Liver (tissue), 9 donors: ENCODE results near the gene KBTBD13. TPM values are rescaled to one million over a fixed set of nuclear protein-coding genes. Genes with fewer than 3 reads are reported as not detected.

ENCODE experiments used
- DNase-seq: peaks from one replicate; pipeline ENCODE4 v3.0.0-alpha.2; 2017; ENCODE audit warnings: low spot score
- H3K27ac ChIP-seq, 2 donors: one replicate each; pipeline ENCODE4 v1.7.0; 2013; ENCODE audit warnings: inconsistent platforms in 2 of 2, low read length in 2 of 2, control low read depth in 1 of 2, low read depth in 1 of 2, mild to moderate bottlenecking in 1 of 2
- H3K27me3 ChIP-seq, 4 donors: one replicate each; pipeline versions ENCODE4 v1.6.1 to v1.7.0; 2013; ENCODE audit warnings: low read length in 3 of 4, inconsistent platforms in 1 of 4, mild to moderate bottlenecking in 1 of 4, moderate library complexity in 1 of 4; ENCODE audit not compliant: control insufficient read depth in 4 of 4, insufficient read depth in 4 of 4
- H3K36me3 ChIP-seq, 4 donors: one replicate each; pipeline versions ENCODE4 v1.6.1 to v1.7.0; 2013; ENCODE audit warnings: low read length in 3 of 4, mild to moderate bottlenecking in 3 of 4, low read depth in 1 of 4, moderate library complexity in 1 of 4; ENCODE audit not compliant: control insufficient read depth in 4 of 4, insufficient read depth in 3 of 4
- H3K4me1 ChIP-seq, 4 donors: one replicate each; pipeline versions ENCODE4 v1.6.1 to v1.7.0; 2013; ENCODE audit warnings: low read length in 3 of 4, mild to moderate bottlenecking in 3 of 4, moderate library complexity in 1 of 4; ENCODE audit not compliant: control insufficient read depth in 4 of 4, insufficient read depth in 4 of 4
- H3K4me3 ChIP-seq, 3 donors: one replicate each; pipeline versions ENCODE4 v1.6.1 to v1.7.0; 2013; ENCODE audit warnings: low read length in 3 of 3, control low read depth in 1 of 3, low read depth in 1 of 3, mild to moderate bottlenecking in 1 of 3
- H3K9ac ChIP-seq, 2 donors: one replicate each; pipeline ENCODE4 v1.7.0; 2013; ENCODE audit warnings: low read length in 2 of 2, mild to moderate bottlenecking in 2 of 2, moderate library complexity in 2 of 2, control low read depth in 1 of 2, low read depth in 1 of 2
- H3K9me3 ChIP-seq, 4 donors: one replicate each; pipeline versions ENCODE4 v1.6.1 to v1.7.0; 2013; ENCODE audit warnings: low read length in 3 of 4; ENCODE audit not compliant: control insufficient read depth in 4 of 4
- EGR1 ChIP-seq, 2 donors: IDR thresholded peaks; 2 replicates each; pipeline ENCODE4 v1.6.1; 2016 to 2018; ENCODE audit warnings: antibody characterized with exemption in 2 of 2, low read depth in 2 of 2
- FOXA1 ChIP-seq: IDR thresholded peaks from 2 replicates; pipeline ENCODE4 v1.6.1; 2016; ENCODE audit warnings: antibody characterized with exemption
- FOXA2 ChIP-seq: IDR thresholded peaks from 2 replicates; pipeline ENCODE4 v1.6.1; 2016; ENCODE audit warnings: antibody characterized with exemption
- GABPA ChIP-seq, 2 donors: IDR thresholded peaks in 1 of 2; conservative IDR thresholded peaks in 1 of 2; 2 replicates each; pipeline ENCODE4 v1.6.1; 2016; ENCODE audit warnings: antibody characterized with exemption in 2 of 2, mild to moderate bottlenecking in 1 of 2, moderate library complexity in 1 of 2
- HNF4A ChIP-seq, 2 donors: conservative IDR thresholded peaks; 2 replicates each; pipeline ENCODE4 v1.6.1; 2016; ENCODE audit warnings: antibody characterized with exemption in 2 of 2, mild to moderate bottlenecking in 2 of 2
- HNF4G ChIP-seq: IDR thresholded peaks from 2 replicates; pipeline ENCODE4 v1.6.1; 2016; ENCODE audit warnings: antibody characterized with exemption
- JUND ChIP-seq, 2 donors: IDR thresholded peaks; 2 replicates each; pipeline ENCODE4 v1.6.1; 2016; ENCODE audit warnings: antibody characterized with exemption in 2 of 2
- NR2F2 ChIP-seq: IDR thresholded peaks from 2 replicates; pipeline ENCODE4 v1.6.1; 2016; ENCODE audit warnings: antibody characterized with exemption
- RAD21 ChIP-seq, 2 donors: IDR thresholded peaks; 2 replicates each; pipeline ENCODE4 v1.6.1; 2016; ENCODE audit warnings: antibody characterized with exemption in 2 of 2, mild to moderate bottlenecking in 2 of 2
- RXRA ChIP-seq, 2 donors: IDR thresholded peaks; 2 replicates each; pipeline ENCODE4 v1.6.1; 2017 to 2018; ENCODE audit warnings: antibody characterized with exemption in 2 of 2, mild to moderate bottlenecking in 1 of 2
- SP1 ChIP-seq: IDR thresholded peaks from 2 replicates; pipeline ENCODE4 v1.6.1; 2018; ENCODE audit warnings: antibody characterized with exemption, mild to moderate bottlenecking
- TAF1 ChIP-seq: conservative IDR thresholded peaks from 2 replicates; pipeline ENCODE4 v1.6.1; 2016; ENCODE audit warnings: antibody characterized with exemption, mild to moderate bottlenecking
- YY1 ChIP-seq: IDR thresholded peaks from 2 replicates; pipeline ENCODE4 v1.6.1; 2016; ENCODE audit warnings: antibody characterized with exemption, mild to moderate bottlenecking
- WGBS: extraction: QIAGEN DNeasy Blood & Tissue Kit; methylation state at CpG from one replicate; pipeline ENCODE4 v1.1.7; 2013; 5-methylcytosine and 5-hydroxymethylcytosine counted together
- polyA plus RNA-seq, 2 donors: library from polyadenylated mRNA; stranded (reverse) in 1 of 2; unstranded in 1 of 2; fragments of 200-250 nt in 1 of 2; fragments of >200 nt in 1 of 2; fragmentation: Nextera tagmentation in 1 of 2; extraction: Ambion mirVana in 1 of 2; gene quantifications; one replicate each; pipeline versions ENCODE4 v1.2.1 to v1.2.3, GENCODE V29; 2013 to 2015
- total RNA-seq, 2 donors: library from RNA; depleted of rRNA; stranded (reverse); fragments of >200 nt; gene quantifications; one replicate each; pipeline ENCODE4 v1.2.3, GENCODE V29; 2014
- TF ChIP-seq, protein P1 (sequence below): IDR thresholded peaks from 2 replicates; pipeline ENCODE4 v1.6.1; 2016; ENCODE audit warnings: antibody characterized with exemption
- TF ChIP-seq, protein P2 (sequence below): IDR thresholded peaks from 2 replicates; pipeline ENCODE4 v1.6.1; 2016; ENCODE audit warnings: antibody characterized with exemption
- TF ChIP-seq, protein P3 (sequence below): fragments of 150-350 bp; IDR thresholded peaks from 2 replicates; pipeline ENCODE4 v1.5.1; 2017; ENCODE audit warnings: improper control_type of control experiment, low read depth, low read length; ENCODE audit not compliant: missing input control
- TF ChIP-seq, protein P4 (sequence below): IDR thresholded peaks from 2 replicates; pipeline ENCODE4 v1.6.1; 2016; ENCODE audit warnings: antibody characterized with exemption
- TF ChIP-seq, protein P5 (sequence below): IDR thresholded peaks from 2 replicates; pipeline ENCODE4 v1.6.1; 2016; ENCODE audit warnings: antibody characterized with exemption, mild to moderate bottlenecking
- donor health status: healthy.
- donor health status: healthy.
- donor health status: healthy.
- donor health status: healthy.
- donor health status: healthy.

KBTBD13 gene
- total and polyA plus RNA-seq, 4 donors, result not detected

GRCh38 chr15:65066001-65066634 is 10.4 kb upstream of the KBTBD13 start:
- TF ChIP-seq, protein P1, sequence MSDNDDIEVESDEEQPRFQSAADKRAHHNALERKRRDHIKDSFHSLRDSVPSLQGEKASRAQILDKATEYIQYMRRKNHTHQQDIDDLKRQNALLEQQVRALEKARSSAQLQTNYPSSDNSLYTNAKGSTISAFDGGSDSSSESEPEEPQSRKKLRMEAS, result no peak
- no peak for TF ChIP-seq RAD21 (IDR thresholded peaks at IDR 0.05)
- TF ChIP-seq GABPA (IDR thresholded peaks at IDR 0.05 in 1 of 2, conservative IDR thresholded peaks at IDR 0.05 in 1 of 2), result no peak
- no peak for TF ChIP-seq RXRA (IDR thresholded peaks at IDR 0.05)
- no peak for TF ChIP-seq TAF1
- TF ChIP-seq HNF4A (conservative IDR thresholded peaks at IDR 0.05), result no peak
- no peak for TF ChIP-seq HNF4G
- TF ChIP-seq FOXA1, result no peak
- TF ChIP-seq, protein P2, sequence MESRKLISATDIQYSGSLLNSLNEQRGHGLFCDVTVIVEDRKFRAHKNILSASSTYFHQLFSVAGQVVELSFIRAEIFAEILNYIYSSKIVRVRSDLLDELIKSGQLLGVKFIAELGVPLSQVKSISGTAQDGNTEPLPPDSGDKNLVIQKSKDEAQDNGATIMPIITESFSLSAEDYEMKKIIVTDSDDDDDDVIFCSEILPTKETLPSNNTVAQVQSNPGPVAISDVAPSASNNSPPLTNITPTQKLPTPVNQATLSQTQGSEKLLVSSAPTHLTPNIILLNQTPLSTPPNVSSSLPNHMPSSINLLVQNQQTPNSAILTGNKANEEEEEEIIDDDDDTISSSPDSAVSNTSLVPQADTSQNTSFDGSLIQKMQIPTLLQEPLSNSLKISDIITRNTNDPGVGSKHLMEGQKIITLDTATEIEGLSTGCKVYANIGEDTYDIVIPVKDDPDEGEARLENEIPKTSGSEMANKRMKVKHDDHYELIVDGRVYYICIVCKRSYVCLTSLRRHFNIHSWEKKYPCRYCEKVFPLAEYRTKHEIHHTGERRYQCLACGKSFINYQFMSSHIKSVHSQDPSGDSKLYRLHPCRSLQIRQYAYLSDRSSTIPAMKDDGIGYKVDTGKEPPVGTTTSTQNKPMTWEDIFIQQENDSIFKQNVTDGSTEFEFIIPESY, result no peak
- TF ChIP-seq, protein P3, sequence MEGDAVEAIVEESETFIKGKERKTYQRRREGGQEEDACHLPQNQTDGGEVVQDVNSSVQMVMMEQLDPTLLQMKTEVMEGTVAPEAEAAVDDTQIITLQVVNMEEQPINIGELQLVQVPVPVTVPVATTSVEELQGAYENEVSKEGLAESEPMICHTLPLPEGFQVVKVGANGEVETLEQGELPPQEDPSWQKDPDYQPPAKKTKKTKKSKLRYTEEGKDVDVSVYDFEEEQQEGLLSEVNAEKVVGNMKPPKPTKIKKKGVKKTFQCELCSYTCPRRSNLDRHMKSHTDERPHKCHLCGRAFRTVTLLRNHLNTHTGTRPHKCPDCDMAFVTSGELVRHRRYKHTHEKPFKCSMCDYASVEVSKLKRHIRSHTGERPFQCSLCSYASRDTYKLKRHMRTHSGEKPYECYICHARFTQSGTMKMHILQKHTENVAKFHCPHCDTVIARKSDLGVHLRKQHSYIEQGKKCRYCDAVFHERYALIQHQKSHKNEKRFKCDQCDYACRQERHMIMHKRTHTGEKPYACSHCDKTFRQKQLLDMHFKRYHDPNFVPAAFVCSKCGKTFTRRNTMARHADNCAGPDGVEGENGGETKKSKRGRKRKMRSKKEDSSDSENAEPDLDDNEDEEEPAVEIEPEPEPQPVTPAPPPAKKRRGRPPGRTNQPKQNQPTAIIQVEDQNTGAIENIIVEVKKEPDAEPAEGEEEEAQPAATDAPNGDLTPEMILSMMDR, result no peak
- TF ChIP-seq SP1, result no peak
- no peaks in the 10 kb centered on the region for H3K9me3 ChIP-seq
- no peak for DNase-seq
- H3K9ac ChIP-seq, result no peak overlapping the region
- no peak overlapping the region for H3K4me3 ChIP-seq
- H3K27me3 ChIP-seq, result no peaks in the 10 kb centered on the region
- H3K27ac ChIP-seq, result no peak overlapping the region
- WGBS, result 86% methylated on average over 3 of the region's 3 CpGs
- no peaks in the 10 kb centered on the region for H3K36me3 ChIP-seq
- peaks cover 0 to 2% (median 0%) of the 10 kb centered on the region in 4 donors for H3K4me1 ChIP-seq

DNA sequence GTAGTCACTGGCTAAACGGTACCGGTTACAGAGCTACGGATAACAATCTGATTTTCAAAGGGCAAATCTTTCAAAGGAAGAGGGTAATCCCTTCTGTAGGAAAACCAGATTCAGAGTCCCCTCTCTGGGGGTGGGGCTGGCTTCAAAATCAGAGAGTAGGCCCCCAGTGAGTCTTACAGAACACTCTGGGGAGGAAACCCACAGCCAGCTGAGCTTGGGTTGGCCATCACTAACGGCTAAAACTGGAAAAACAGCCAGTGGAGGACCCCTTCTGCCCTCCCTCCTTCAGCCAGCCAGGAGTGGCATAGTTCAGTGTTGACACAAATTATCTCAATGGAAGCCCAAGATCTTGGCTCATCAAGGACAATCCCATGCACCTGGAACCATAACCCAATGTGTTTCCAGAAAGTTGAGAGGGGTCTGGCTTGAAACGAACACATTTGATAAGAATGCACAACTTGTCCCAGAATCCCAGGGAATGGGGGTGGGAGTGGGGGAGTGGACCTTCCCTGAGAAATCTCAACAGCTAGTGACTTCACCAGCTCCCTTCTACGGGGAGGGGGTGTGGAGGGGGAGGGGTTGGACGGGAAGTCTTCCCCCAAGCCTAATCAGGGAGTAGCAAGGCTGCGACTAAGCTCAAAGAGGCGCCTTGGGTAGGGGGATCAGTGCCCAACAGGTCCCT is 9.8 kb upstream of the KBTBD13 start:
- H3K27ac ChIP-seq, result no peak overlapping the region
- no peak overlapping the region for H3K4me3 ChIP-seq
- no peak overlapping the region for H3K9ac ChIP-seq
- DNase-seq, result no peak
- 60% methylated on average over 9 of the region's 9 CpGs for WGBS
- TF ChIP-seq, protein P3, result no peak
- TF ChIP-seq HNF4A (conservative IDR thresholded peaks at IDR 0.05) (no peak), RAD21 (IDR thresholded peaks at IDR 0.05) (no peak), HNF4G (no peak), FOXA2 (no peak), NR2F2 (no peak), TAF1 (no peak), GABPA (IDR thresholded peaks at IDR 0.05 in 1 of 2, conservative IDR thresholded peaks at IDR 0.05 in 1 of 2) (no peak), YY1 (no peak), JUND (IDR thresholded peaks at IDR 0.05) (no peak), EGR1 (IDR thresholded peaks at IDR 0.05; ENCODE audit: low read depth in 2 of 2) (no peak)
- TF ChIP-seq, protein P4, sequence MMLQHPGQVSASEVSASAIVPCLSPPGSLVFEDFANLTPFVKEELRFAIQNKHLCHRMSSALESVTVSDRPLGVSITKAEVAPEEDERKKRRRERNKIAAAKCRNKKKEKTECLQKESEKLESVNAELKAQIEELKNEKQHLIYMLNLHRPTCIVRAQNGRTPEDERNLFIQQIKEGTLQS, result no peak
- TF ChIP-seq, protein P1, result no peak
- TF ChIP-seq, protein P5, sequence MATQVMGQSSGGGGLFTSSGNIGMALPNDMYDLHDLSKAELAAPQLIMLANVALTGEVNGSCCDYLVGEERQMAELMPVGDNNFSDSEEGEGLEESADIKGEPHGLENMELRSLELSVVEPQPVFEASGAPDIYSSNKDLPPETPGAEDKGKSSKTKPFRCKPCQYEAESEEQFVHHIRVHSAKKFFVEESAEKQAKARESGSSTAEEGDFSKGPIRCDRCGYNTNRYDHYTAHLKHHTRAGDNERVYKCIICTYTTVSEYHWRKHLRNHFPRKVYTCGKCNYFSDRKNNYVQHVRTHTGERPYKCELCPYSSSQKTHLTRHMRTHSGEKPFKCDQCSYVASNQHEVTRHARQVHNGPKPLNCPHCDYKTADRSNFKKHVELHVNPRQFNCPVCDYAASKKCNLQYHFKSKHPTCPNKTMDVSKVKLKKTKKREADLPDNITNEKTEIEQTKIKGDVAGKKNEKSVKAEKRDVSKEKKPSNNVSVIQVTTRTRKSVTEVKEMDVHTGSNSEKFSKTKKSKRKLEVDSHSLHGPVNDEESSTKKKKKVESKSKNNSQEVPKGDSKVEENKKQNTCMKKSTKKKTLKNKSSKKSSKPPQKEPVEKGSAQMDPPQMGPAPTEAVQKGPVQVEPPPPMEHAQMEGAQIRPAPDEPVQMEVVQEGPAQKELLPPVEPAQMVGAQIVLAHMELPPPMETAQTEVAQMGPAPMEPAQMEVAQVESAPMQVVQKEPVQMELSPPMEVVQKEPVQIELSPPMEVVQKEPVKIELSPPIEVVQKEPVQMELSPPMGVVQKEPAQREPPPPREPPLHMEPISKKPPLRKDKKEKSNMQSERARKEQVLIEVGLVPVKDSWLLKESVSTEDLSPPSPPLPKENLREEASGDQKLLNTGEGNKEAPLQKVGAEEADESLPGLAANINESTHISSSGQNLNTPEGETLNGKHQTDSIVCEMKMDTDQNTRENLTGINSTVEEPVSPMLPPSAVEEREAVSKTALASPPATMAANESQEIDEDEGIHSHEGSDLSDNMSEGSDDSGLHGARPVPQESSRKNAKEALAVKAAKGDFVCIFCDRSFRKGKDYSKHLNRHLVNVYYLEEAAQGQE, result no peak
- TF ChIP-seq, protein P2, result no peak
- peaks cover 0 to 2% (median 0%) of the 10 kb centered on the region in 4 donors for H3K4me1 ChIP-seq
- H3K27me3 ChIP-seq, result no peaks in the 10 kb centered on the region
- no peaks in the 10 kb centered on the region for H3K36me3 ChIP-seq
- H3K9me3 ChIP-seq, result no peaks in the 10 kb centered on the region
